Esophagus squamous epithelium (tissue), 5 donors: ENCODE data around the gene STRBP. TPM values are rescaled to one million over a fixed set of nuclear protein-coding genes. Genes with fewer than 3 reads are reported as not detected.
"Not testable (repeated sequence)": the region's sequence is repeated elsewhere in the genome, so short reads cannot be mapped to it uniquely, and the experiment has no call there.

ENCODE experiments used
- DNase-seq: peaks from one replicate; lab custom pipeline; 2025; lab: John Stamatoyannopoulos, UW
- H3K27ac ChIP-seq, 4 donors: fragments of 200-600 bp; sonication (generic); one replicate each; pipeline ENCODE4 v1.5.1; 2016 to 2019; ENCODE audit warnings: mild to moderate bottlenecking in 1 of 4
- H3K27me3 ChIP-seq, 4 donors: fragments of 200-600 bp; sonication (generic); 1 replicate in 3 of 4; 2 replicates in 1 of 4; pipeline versions ENCODE4 v1.5.1 to v1.6.0; 2017 to 2021; ENCODE audit warnings: antibody characterized with exemption in 1 of 4
- H3K36me3 ChIP-seq, 3 donors: fragments of 200-600 bp; sonication (generic); one replicate each; pipeline ENCODE4 v1.5.1; 2016 to 2019
- H3K4me1 ChIP-seq, 3 donors: fragments of 200-600 bp; sonication (generic); one replicate each; pipeline ENCODE4 v1.5.1; 2017 to 2019
- H3K4me3 ChIP-seq, 4 donors: fragments of 200-600 bp; sonication (generic); 1 replicate in 3 of 4; 2 replicates in 1 of 4; pipeline ENCODE4 v1.5.1; 2016 to 2019; ENCODE audit warnings: mild to moderate bottlenecking in 2 of 4, moderate library complexity in 1 of 4
- H3K9me3 ChIP-seq, 3 donors: fragments of 200-600 bp; sonication (generic); one replicate each; pipeline ENCODE4 v1.5.1; 2016 to 2019
- CTCF ChIP-seq, 6 experiments: fragments of 450-650 bp in 4 of 6; fragments of 200-600 bp in 2 of 6; sonication (generic) in 2 of 6; IDR thresholded peaks; one replicate each; pipeline ENCODE4 v1.5.1; 2016 to 2019; ENCODE audit warnings: antibody characterized with exemption in 6 of 6, mild to moderate bottlenecking in 4 of 6, moderate library complexity in 4 of 6
- POLR2A ChIP-seq, 4 donors: fragments of 450-650 bp; IDR thresholded peaks; one replicate each; pipeline ENCODE4 v1.6.1; 2017; ENCODE audit warnings: antibody characterized with exemption in 4 of 4, mild to moderate bottlenecking in 4 of 4, moderate library complexity in 3 of 4
- WGBS, 2 donors: methylation state at CpG; one replicate each; pipeline ENCODE4 v1.1.5; 2018; 5-methylcytosine and 5-hydroxymethylcytosine counted together
- intact Hi-C: fragments of 100-400 bp; cut with DNase I; formaldehyde crosslinking; loops from one replicate; pipeline ENCODE4 v1.15.0; 2022
- total RNA-seq, 4 donors: library from RNA; depleted of rRNA; stranded (reverse); fragments of >200 nt; gene quantifications; one replicate each; pipeline ENCODE4 v1.1.0, GENCODE V29; 2016
- donor health status: DM: yes; HTN: yes; CAD: no.

Gene STRBP
- total RNA-seq, 4 donors from 2014 or later: 22.7 to 26.1 (median 23.6) TPM

DNA sequence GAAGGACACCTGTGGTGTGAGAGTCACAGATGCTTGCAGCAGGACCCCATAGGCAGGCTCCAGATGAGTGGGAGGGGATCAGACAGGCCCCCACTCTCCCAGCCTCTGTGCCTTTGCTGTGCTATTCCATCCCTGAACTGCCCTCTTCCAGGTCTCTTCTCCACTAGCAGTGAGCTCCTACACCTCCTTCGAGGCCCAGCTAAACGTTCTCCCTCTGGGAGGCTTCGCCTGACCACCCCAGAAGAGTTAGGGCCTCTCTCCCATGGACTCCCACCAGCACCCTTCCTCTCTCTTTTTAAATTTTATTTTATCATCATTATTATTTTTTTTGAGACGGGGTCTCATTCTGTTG lies 35.9 kb upstream of the STRBP start:
- TF ChIP-seq CTCF (IDR thresholded peaks at IDR 0.05) (no peak), POLR2A (IDR thresholded peaks at IDR 0.05) (no peak)
- Histone ChIP-seq H3K4me1 (no peaks in the 10 kb centered on the region), H3K9me3 (no peaks in the 10 kb centered on the region), H3K27ac (no peak overlapping the region), H3K4me3 (no peak overlapping the region), H3K27me3 (no peaks in the 10 kb centered on the region), H3K36me3 (no peaks in the 10 kb centered on the region)
- DNase-seq: no peak
- 82 to 85% methylated on average over 4 of the region's 4 CpGs for WGBS, 2 donors
- intact Hi-C loops: no loop called here

DNA sequence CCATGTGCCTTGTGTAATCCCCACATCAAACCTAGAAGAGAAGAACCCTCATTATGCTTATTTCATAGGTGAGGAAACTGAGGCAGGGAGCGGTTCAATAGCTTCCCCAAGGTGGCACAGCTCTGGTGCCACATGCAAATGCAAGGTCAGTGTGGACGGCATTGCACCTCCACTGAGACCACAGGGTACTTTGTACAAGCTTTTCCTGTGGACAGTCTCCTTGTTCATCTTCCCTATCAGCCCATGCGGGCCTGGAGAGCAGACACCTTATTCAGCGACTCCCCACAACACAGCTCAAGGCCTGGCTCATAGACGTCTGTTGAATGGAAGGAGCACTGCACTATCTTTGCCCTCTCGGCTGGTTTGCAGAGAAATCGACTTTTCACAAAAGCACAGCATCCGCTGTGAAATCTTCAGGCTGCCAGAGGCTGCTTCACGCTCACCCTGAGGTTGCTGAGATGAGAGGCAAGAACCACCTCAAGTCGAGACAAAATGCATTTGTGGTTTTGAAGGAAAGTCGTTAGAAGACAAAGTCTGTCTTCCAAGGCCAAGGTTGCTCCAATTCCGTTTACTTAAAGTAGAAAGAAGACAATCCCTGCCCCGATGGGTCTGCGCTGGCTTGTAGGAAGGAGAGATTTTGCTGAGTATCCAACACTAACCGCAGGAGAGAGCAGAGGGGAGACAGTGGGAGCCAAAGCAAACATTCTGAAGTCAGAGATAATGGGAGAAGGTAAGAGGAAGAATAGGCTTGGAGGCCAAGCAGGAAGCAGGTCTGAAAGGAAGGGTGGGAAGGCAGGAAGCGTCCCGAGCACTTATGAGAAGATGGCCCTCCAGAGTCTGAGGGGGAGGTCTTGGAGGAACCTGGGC lies 34.2 kb upstream of the STRBP start:
- Histone ChIP-seq H3K27me3 (no peaks in the 10 kb centered on the region), H3K9me3 (no peaks in the 10 kb centered on the region), H3K4me3 (no peak overlapping the region), H3K36me3 (no peaks in the 10 kb centered on the region), H3K4me1 (no peaks in the 10 kb centered on the region), H3K27ac (no peak overlapping the region)
- WGBS, 2 donors: 76 to 78% methylated on average over 15 to 17 of the region's 17 CpGs
- TF ChIP-seq CTCF (IDR thresholded peaks at IDR 0.05) (no peak), POLR2A (IDR thresholded peaks at IDR 0.05) (no peak)
- DNase-seq: no peak
- intact Hi-C loops: no loop called here

- H3K27ac ChIP-seq, H3K4me3 ChIP-seq, H3K36me3 ChIP-seq, H3K4me1 ChIP-seq, H3K27me3 ChIP-seq, intact Hi-C loops, DNase-seq, H3K9me3 ChIP-seq: not testable (repeated sequence)
- WGBS, 2 donors: 83 to 90% methylated on average over 10 to 13 of the region's 13 CpGs
Measured at GRCh38 chr9:123301936-123302335, 33.5 kb upstream of the STRBP start.

DNA sequence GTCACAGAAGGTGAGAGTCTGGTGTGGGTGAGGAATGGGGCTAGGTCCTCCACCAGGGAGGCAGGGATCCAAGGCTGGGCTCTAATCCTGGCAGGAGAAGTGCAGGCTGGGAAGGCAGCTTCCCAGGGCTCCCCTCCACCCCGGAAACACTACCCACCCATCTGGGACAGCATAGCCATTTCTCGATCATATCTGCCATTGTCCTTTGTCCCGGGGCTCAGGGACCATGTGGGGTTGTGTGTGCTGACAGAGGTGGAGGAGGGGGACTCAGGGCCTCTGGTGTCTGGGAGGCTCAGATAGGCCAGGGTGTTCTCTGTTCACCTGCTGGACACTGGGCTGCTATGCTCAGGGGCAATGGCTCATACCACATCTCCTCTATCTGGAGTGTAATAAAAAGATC lies 32.2 kb upstream of the STRBP start:
- Histone ChIP-seq H3K27me3 (no peaks in the 10 kb centered on the region), H3K4me3 (no peak overlapping the region), H3K36me3 (no peaks in the 10 kb centered on the region), H3K9me3 (no peaks in the 10 kb centered on the region), H3K27ac (no peak overlapping the region), H3K4me1 (no peaks in the 10 kb centered on the region)
- intact Hi-C loops: no loop called here
- TF ChIP-seq POLR2A (IDR thresholded peaks at IDR 0.05) (no peak), CTCF (IDR thresholded peaks at IDR 0.05) (no peak)
- 67 to 90% methylated on average over 1 to 3 of the region's 3 CpGs for WGBS, 2 donors
- DNase-seq: no peak

- no peaks in the 10 kb centered on the region for H3K9me3 ChIP-seq
- no peak for DNase-seq
- H3K27ac ChIP-seq: no peak overlapping the region
- 73 to 76% methylated on average over 10 of the region's 10 CpGs for WGBS, 2 donors
- intact Hi-C loops: no loop called here
- no peak for TF ChIP-seq POLR2A (IDR thresholded peaks at IDR 0.05)
- H3K27me3 ChIP-seq: no peaks in the 10 kb centered on the region
- H3K4me3 ChIP-seq: no peak overlapping the region
- no peaks in the 10 kb centered on the region for H3K36me3 ChIP-seq
- H3K4me1 ChIP-seq: no peaks in the 10 kb centered on the region
Measured at GRCh38 chr9:123299558-123300126, 31.3 kb upstream of the STRBP start.

DNA sequence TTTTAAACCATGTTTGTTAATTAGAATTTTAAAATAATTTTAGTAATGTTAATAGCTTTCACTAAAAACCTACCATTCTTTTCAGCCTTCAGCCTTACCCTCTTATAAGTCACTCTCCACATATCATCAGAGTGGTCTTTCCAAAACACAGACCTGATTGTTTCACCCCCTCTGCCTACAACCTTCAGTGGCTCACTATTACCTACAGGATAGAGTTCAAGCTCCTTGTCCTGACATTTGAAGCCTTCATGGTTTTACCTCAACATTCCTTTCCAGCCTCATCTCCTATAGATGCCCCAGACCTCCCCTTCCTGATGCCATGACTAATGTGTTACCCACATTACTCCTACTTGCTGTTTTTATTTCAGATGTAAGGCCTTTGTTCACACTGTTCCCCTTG lies 27.8 kb upstream of the STRBP start:
- no peaks in the 10 kb centered on the region for H3K9me3 ChIP-seq
- H3K27me3 ChIP-seq: no peaks in the 10 kb centered on the region
- no peak overlapping the region for H3K27ac ChIP-seq
- TF ChIP-seq POLR2A (IDR thresholded peaks at IDR 0.05): no peak
- TF ChIP-seq CTCF (IDR thresholded peaks at IDR 0.05): no peak
- DNase-seq: no peak
- H3K36me3 ChIP-seq: no peaks in the 10 kb centered on the region
- H3K4me1 ChIP-seq: no peaks in the 10 kb centered on the region
- intact Hi-C loops: no loop called here
- H3K4me3 ChIP-seq: no peak overlapping the region
